Hematopoietic multipotent progenitor cell treated with erythropoietin and hydrocortisone succinate and interleukin-3 and kit ligand, for 15 days (in vitro differentiated cells): ENCODE measurements around the gene MAP1LC3C.
"Not testable (repeated sequence)": the region's sequence is repeated elsewhere in the genome, so short reads cannot be mapped to it uniquely, and the experiment has no call there.

Source experiments
- DNase-seq: peaks from one replicate; pipeline ENCODE4 v3.0.0-alpha.2; 2015; ENCODE audit warnings: low spot score

Gene MAP1LC3C

GRCh38 chr1:241992734-241993133, 6.2 kb downstream of the MAP1LC3C start:
- no peak for DNase-seq

GRCh38 chr1:241990040-241990439, 8.9 kb downstream of the MAP1LC3C start:
- no peak for DNase-seq

- not testable (repeated sequence) for DNase-seq
Measured at GRCh38 chr1:241988389-241988930, 10.4 kb downstream of the MAP1LC3C start.

DNA sequence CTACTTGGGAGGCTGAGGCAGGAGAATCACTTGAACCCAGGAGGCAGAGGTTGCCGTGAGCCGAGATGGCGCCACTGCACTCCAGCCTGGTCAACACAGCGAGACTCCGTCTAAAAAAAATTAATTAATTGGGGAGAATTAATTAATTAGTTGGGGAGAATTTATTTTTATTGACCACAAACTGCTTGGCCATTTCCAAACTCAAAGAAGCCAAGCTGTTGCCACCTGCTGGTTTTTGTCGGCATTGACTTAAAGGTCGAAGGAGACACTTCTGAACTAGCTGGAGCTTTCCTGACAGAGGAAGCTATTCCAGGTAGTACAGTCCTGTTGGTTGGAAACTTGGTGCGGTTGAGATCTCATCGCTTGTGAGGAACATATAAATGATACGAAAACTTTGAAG, 13.1 kb downstream of the MAP1LC3C start:
- no peak for DNase-seq

DNA sequence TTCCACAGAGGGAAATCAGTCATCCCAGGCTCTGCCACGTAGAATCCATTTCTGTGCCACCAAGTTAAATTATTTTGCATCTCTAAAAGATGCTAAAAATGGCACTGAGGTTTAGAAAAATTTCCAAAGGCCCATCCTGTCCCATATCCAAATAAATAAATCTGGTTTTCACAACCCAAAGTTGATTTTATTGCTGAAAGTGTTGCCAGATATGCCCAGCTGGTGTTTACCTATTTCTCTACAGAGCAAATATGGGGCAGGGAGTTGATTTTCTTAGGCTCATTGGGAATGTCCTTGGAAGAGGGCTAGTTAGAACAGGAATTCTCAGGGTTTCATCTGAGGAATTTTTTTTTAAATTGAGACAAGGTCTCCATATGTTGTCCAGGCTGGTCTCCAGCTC, 19.0 kb downstream of the MAP1LC3C start:
- no peak for DNase-seq

DNA sequence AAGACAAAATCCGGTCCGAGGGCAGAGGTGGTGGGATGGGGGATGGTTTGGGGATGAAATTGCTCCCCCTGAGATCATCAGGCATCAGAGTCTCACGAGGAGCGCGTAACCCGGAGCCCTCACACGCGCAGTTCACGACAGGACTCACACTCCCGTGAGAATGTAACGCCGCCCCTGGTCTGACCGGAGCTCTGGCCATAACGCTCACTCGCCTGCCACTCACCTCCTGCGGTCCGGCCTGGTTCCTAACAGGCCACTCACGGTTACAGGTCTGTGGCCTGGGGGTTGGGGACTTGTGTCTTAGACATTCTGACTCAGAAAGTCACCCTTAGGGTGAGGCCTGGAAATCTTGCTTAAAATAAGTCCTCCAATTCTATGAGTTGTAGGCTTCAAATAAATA, 19.8 kb downstream of the MAP1LC3C start:
- DNase-seq = no peak

GRCh38 chr1:241976229-241976628, 22.7 kb downstream of the MAP1LC3C start:
- DNase-seq = no peak

- DNase-seq = no peak
Measured at GRCh38 chr1:241972703-241973369, 26.1 kb downstream of the MAP1LC3C start.

GRCh38 chr1:241968611-241969010, 30.3 kb downstream of the MAP1LC3C start:
- DNase-seq = no peak

- no peak for DNase-seq
Measured at GRCh38 chr1:241964550-241965282, 34.2 kb downstream of the MAP1LC3C start.

DNA sequence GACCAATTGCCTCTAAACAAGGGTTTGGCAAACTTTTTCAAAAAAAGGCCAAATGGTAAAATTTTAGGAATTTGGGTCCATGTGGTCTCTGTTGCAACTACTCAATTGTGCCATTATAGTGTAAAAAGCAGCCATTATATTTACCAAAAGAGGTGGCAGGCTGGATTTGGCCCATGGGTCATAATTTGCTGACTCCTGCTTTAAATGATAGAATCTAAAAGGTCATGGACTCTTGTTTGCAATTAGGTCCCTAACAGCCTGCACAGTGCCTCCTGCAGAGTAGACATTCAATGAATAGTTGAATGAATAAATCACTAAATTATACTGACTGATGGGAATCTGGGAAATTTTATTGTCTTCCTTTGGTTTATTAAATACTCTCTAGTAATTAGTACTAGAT, 35.2 kb downstream of the MAP1LC3C start:
- DNase-seq = no peak

GRCh38 chr1:241962153-241962552, 36.7 kb downstream of the MAP1LC3C start:
- no peak for DNase-seq

DNA sequence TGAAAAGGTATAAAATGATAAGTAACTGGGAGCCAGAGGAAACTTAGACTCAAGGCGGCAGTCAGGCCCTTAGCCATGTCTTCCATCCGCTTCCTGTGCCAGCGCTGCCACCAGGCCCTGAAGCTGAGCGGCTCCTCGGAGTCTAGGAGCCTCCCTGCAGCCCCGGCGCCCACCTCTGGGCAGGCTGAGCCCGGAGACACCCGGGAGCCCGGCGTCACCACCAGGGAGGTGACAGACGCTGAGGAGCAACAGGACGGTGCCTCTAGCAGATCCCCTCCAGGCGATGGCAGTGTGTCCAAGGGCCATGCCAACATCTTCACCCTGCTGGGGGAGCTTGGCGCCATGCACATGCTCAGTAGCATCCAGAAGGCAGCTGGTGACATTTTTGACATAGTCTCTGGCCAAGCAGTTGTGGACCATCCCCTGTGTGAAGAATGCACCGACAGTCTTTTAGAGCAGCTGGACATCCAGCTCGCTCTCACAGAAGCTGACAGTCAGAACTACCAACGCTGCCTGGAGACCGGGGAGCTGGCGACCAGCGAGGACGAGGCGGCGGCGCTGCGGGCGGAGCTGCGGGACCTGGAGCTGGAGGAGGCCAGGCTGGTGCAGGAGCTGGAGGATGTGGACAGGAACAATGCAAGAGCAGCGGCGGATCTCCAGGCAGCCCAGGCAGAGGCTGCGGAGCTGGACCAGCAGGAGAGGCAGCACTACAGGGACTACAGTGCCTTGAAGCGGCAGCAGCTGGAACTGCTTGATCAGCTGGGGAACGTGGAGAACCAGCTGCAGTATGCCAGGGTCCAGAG, 41.0 kb downstream of the MAP1LC3C start, which contains the start of gene BECN2:
TSS of gene BECN2 (plus strand) at position 76 of the 803 bp plus-strand sequence. CDS start at position 76, 0 bp downstream.
- no peak for DNase-seq

- DNase-seq = no peak
Measured at GRCh38 chr1:241950390-241950789, 48.5 kb downstream of the MAP1LC3C start.

DNA sequence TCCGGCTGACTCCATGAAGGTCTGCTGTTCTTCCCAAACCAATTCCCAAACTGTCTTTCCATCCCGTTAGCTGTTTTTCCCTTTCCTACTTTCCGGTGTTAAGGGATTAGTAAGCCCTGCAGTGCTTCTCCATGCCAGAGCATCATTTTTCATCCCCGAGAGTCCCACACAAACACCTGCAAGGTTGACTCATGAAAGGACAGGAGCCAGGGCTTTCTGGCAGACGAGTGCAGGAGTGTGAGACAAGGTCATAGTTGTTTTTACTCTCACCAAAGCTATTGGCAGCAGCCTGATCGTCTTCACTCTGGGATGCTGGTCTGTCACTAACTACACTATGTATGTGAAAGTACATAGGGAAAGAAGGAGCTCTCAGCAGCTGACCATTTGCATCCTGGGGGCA, 51.5 kb downstream of the MAP1LC3C start:
- DNase-seq = no peak
